ENCODE data around the gene USHBP1. TPM values are rescaled to one million over a fixed set of nuclear protein-coding genes. Genes with fewer than 3 reads are reported as not detected.
A peak's percentile ranks its signal among the peaks of the same experiment; 100 is the strongest.

USHBP1 gene
- total RNA-seq, 1 experiment from 2014 or later: 12.3 TPM

GRCh38 chr19:17266026-17266425 lies 1.5 kb upstream of the USHBP1 start:
- H3K27me3 Mint-ChIP-seq (ENCODE audit: low read depth): no peaks in the 10 kb centered on the region
- H3K4me3 Mint-ChIP-seq: no peak overlapping the region
- H3K36me3 Mint-ChIP-seq: peaks cover 11% of the 10 kb centered on the region
- POLR2A ChIA-PET: interaction anchor here (1.0 to 3.9 kb wide), 4 partner anchors 18 to 67 kb away, joined by 3 to 11 read pairs (median 6); no protein-coding TSS in a partner anchor
- TF ChIP-seq, protein P1, sequence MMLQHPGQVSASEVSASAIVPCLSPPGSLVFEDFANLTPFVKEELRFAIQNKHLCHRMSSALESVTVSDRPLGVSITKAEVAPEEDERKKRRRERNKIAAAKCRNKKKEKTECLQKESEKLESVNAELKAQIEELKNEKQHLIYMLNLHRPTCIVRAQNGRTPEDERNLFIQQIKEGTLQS (CRISPR knock-in tag; conservative IDR thresholded peaks at IDR 0.05): no peak
- TF ChIP-seq ZNF138 (CRISPR knock-in tag; conservative IDR thresholded peaks at IDR 0.05) (no peak), HMGXB4 (CRISPR knock-in tag; IDR thresholded peaks at IDR 0.05) (no peak), SP1 (CRISPR knock-in tag; conservative IDR thresholded peaks at IDR 0.05) (no peak), GABPB1 (CRISPR knock-in tag; IDR thresholded peaks at IDR 0.05) (no peak), ZNF263 (CRISPR knock-in tag; IDR thresholded peaks at IDR 0.05; ENCODE audit: low read depth) (no peak), E2F5 (CRISPR knock-in tag; IDR thresholded peaks at IDR 0.05) (no peak), NFATC4 (CRISPR knock-in tag; IDR thresholded peaks at IDR 0.05) (no peak), ZNF423 (CRISPR knock-in tag; IDR thresholded peaks at IDR 0.05) (no peak), ESRRA (CRISPR knock-in tag; IDR thresholded peaks at IDR 0.05; ENCODE audit: borderline replicate concordance) (no peak), JAZF1 (CRISPR knock-in tag; IDR thresholded peaks at IDR 0.05) (no peak)
- H3K9me3 Mint-ChIP-seq: no peaks in the 10 kb centered on the region; the same call in 1 of the 2 replicates
- CTCF ChIA-PET: interaction anchor here (1.2 to 3.0 kb wide), 6 partner anchors 16 to 230 kb away, joined by 4 to 9 read pairs (median 6); partner anchors contain the start of genes ANKLE1, MRPL34 and USE1
- ATAC-seq (no peak), DNase-seq (ENCODE audit: low spot score) (no peak)
- peaks cover 21% of the 10 kb centered on the region for H3K4me1 Mint-ChIP-seq
- no peak overlapping the region for H3K27ac Mint-ChIP-seq

- ChIA-PET POLR2A (interaction anchor here (1.8 to 3.9 kb wide), 3 partner anchors 16 to 49 kb away, joined by 5 to 11 read pairs (median 5); partner anchors contain the start of genes OCEL1 and USE1), CTCF (interaction anchor here (0.5 to 1.8 kb wide), 5 partner anchors 9 to 59 kb away, joined by 3 to 8 read pairs (median 5); no protein-coding TSS in a partner anchor)
- H3K9me3 Mint-ChIP-seq: peaks cover 12% of the 10 kb centered on the region
- peaks cover 16% of the 10 kb centered on the region for H3K36me3 Mint-ChIP-seq
- H3K4me3 Mint-ChIP-seq: peak overlapping the region; percentile 61
- ATAC-seq (no peak), DNase-seq (ENCODE audit: low spot score) (no peak)
- peaks cover 7% of the 10 kb centered on the region for H3K27me3 Mint-ChIP-seq (ENCODE audit: low read depth)
- peak overlapping the region; percentile 100 for H3K27ac Mint-ChIP-seq
- H3K4me1 Mint-ChIP-seq: peaks cover 25% of the 10 kb centered on the region
- TF ChIP-seq SP1 (CRISPR knock-in tag; conservative IDR thresholded peaks at IDR 0.05) (0 out of 2 replicates have a peak, but pooled peaks have one; percentile 30), CREM (CRISPR knock-in tag; IDR thresholded peaks at IDR 0.05) (no peak), GTF2I (CRISPR knock-in tag; conservative IDR thresholded peaks at IDR 0.05) (peak; percentile 88), SMAD3 (CRISPR knock-in tag; IDR thresholded peaks at IDR 0.05; ENCODE audit: borderline replicate concordance) (no peak), RORB (CRISPR knock-in tag; IDR thresholded peaks at IDR 0.05) (no peak), MXD4 (CRISPR knock-in tag; IDR thresholded peaks at IDR 0.05; ENCODE audit: borderline replicate concordance) (no peak), FOXP4 (CRISPR knock-in tag; IDR thresholded peaks at IDR 0.05) (peak; percentile 2; the same call in 1 of the 2 replicates)
- TF ChIP-seq, protein P2, sequence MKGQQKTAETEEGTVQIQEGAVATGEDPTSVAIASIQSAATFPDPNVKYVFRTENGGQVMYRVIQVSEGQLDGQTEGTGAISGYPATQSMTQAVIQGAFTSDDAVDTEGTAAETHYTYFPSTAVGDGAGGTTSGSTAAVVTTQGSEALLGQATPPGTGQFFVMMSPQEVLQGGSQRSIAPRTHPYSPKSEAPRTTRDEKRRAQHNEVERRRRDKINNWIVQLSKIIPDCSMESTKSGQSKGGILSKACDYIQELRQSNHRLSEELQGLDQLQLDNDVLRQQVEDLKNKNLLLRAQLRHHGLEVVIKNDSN (CRISPR knock-in tag; IDR thresholded peaks at IDR 0.05): no peak
Measured at GRCh38 chr19:17263712-17264640, 569 bp downstream of the USHBP1 start.

Data from WTC11 (cell line).